ENCODE results near the gene AMBP. TPM values are rescaled to one million over a fixed set of nuclear protein-coding genes. Genes with fewer than 3 reads are reported as not detected.

Gene AMBP
- total and polyA plus RNA-seq, 2 experiments from 2014 or later: not detected

DNA sequence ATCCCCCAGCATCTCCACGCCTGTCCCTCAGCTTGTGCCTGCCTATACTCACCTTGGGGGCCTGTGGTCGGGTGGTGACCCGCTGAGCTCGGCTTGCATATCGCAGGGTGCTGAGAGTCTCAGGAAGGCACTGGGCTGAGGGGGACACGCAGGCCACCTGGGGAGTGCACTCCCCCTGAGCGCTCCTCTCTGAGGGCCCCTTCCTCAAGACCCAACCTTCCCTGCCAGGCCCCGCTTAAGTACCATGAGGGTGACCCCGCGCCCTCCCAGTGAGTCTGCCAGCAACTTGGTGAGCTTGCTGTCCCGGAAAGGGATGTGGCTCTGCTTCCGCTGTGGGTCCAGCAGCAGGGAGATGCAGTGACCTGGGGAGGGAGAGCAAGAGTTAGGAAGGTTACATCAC is 16.9 kb upstream of the AMBP start:
- H3K9me2 ChIP-seq (ENCODE audit: insufficient read depth): no peaks in the 10 kb centered on the region
- no peak overlapping the region for H3K9ac ChIP-seq
- in situ Hi-C loops (cut with MboI): no loop called here
- H2AFZ ChIP-seq: no peak overlapping the region
- DNase-seq: no peak
- no peak overlapping the region for H3K4me2 ChIP-seq (ENCODE audit: unreplicated experiment)
- no peak overlapping the region for H3K4me3 ChIP-seq
- no peaks in the 10 kb centered on the region for H3K4me1 ChIP-seq (ENCODE audit: insufficient read depth)
- no peaks in the 10 kb centered on the region for H4K20me1 ChIP-seq (ENCODE audit: insufficient read depth)
- H3K27me3 ChIP-seq (replicated peaks; ENCODE audit: insufficient read depth): no peaks in the 10 kb centered on the region; the same call in 1 of the 2 replicates
- WGBS, 2 experiments (ENCODE audit: low coverage in 1 of 2, low lambda C conversion rate in 2 of 2, missing lambda C conversion rate in 2 of 2): 87 to 88% methylated on average over 12 of the region's 12 CpGs
- TF ChIP-seq EZH2 (IDR thresholded peaks at IDR 0.05; ENCODE audit: insufficient read depth, poor library complexity, severe bottlenecking) (no peak), EZH2phosphoT487 (IDR thresholded peaks at IDR 0.05; ENCODE audit: insufficient read depth, low read depth) (no peak)
- no peaks in the 10 kb centered on the region for H3K9me3 ChIP-seq (ENCODE audit: low read depth)
- H3K36me3 ChIP-seq (ENCODE audit: low read depth): no peaks in the 10 kb centered on the region
- no peaks in the 10 kb centered on the region for H3F3A ChIP-seq (ENCODE audit: insufficient read depth)
- no peak overlapping the region for H3K27ac ChIP-seq
- H3K79me2 ChIP-seq (ENCODE audit: insufficient read depth): no peaks in the 10 kb centered on the region

GRCh38 chr9:114093761-114094505 is 15.8 kb upstream of the AMBP start:
- no peaks in the 10 kb centered on the region for H3F3A ChIP-seq (ENCODE audit: insufficient read depth)
- H3K9me2 ChIP-seq (ENCODE audit: insufficient read depth): no peaks in the 10 kb centered on the region
- H2AFZ ChIP-seq: no peak overlapping the region
- no peak overlapping the region for H3K27ac ChIP-seq
- H3K36me3 ChIP-seq (ENCODE audit: low read depth): no peaks in the 10 kb centered on the region
- H3K9me3 ChIP-seq (ENCODE audit: low read depth): no peaks in the 10 kb centered on the region
- no peaks in the 10 kb centered on the region for H4K20me1 ChIP-seq (ENCODE audit: insufficient read depth)
- no peak overlapping the region for H3K4me2 ChIP-seq (ENCODE audit: unreplicated experiment)
- H3K4me3 ChIP-seq: no peak overlapping the region
- H3K79me2 ChIP-seq (ENCODE audit: insufficient read depth): no peaks in the 10 kb centered on the region
- DNase-seq: no peak
- H3K27me3 ChIP-seq (replicated peaks; ENCODE audit: insufficient read depth): no peaks in the 10 kb centered on the region; the same call in 1 of the 2 replicates
- no peaks in the 10 kb centered on the region for H3K4me1 ChIP-seq (ENCODE audit: insufficient read depth)
- TF ChIP-seq EZH2 (IDR thresholded peaks at IDR 0.05; ENCODE audit: insufficient read depth, poor library complexity, severe bottlenecking) (no peak), EZH2phosphoT487 (IDR thresholded peaks at IDR 0.05; ENCODE audit: insufficient read depth, low read depth) (no peak)
- no peak overlapping the region for H3K9ac ChIP-seq
- WGBS, 2 experiments (ENCODE audit: low coverage in 1 of 2, low lambda C conversion rate in 2 of 2, missing lambda C conversion rate in 2 of 2): 76 to 81% methylated on average over 9 of the region's 9 CpGs
- in situ Hi-C loops (cut with MboI): no loop called here

GRCh38 chr9:114093031-114093471 is 15.0 kb upstream of the AMBP start:
- no peaks in the 10 kb centered on the region for H3K4me1 ChIP-seq (ENCODE audit: insufficient read depth)
- H3K27ac ChIP-seq: no peak overlapping the region
- no peak overlapping the region for H2AFZ ChIP-seq
- no peak for DNase-seq
- in situ Hi-C loops (cut with MboI): no loop called here
- H3K9me3 ChIP-seq (ENCODE audit: low read depth): no peaks in the 10 kb centered on the region
- no peaks in the 10 kb centered on the region for H3K79me2 ChIP-seq (ENCODE audit: insufficient read depth)
- no peaks in the 10 kb centered on the region for H3F3A ChIP-seq (ENCODE audit: insufficient read depth)
- no peak overlapping the region for H3K4me3 ChIP-seq
- TF ChIP-seq EZH2 (IDR thresholded peaks at IDR 0.05; ENCODE audit: insufficient read depth, poor library complexity, severe bottlenecking): no peak
- no peak for TF ChIP-seq EZH2phosphoT487 (IDR thresholded peaks at IDR 0.05; ENCODE audit: insufficient read depth, low read depth)
- H3K9me2 ChIP-seq (ENCODE audit: insufficient read depth): no peaks in the 10 kb centered on the region
- H3K4me2 ChIP-seq (ENCODE audit: unreplicated experiment): no peak overlapping the region
- H3K27me3 ChIP-seq (replicated peaks; ENCODE audit: insufficient read depth): no peaks in the 10 kb centered on the region; the same call in 1 of the 2 replicates
- WGBS, 2 experiments (ENCODE audit: low coverage in 1 of 2, low lambda C conversion rate in 2 of 2, missing lambda C conversion rate in 2 of 2): 56 to 58% methylated on average over 4 of the region's 4 CpGs
- no peaks in the 10 kb centered on the region for H4K20me1 ChIP-seq (ENCODE audit: insufficient read depth)
- H3K9ac ChIP-seq: no peak overlapping the region
- no peaks in the 10 kb centered on the region for H3K36me3 ChIP-seq (ENCODE audit: low read depth)

GRCh38 chr9:114092336-114092735 is 14.2 kb upstream of the AMBP start:
- H3K4me3 ChIP-seq: no peak overlapping the region
- H3K36me3 ChIP-seq (ENCODE audit: low read depth): no peaks in the 10 kb centered on the region
- 83 to 89% methylated on average over 4 of the region's 4 CpGs for WGBS, 2 experiments (ENCODE audit: low coverage in 1 of 2, low lambda C conversion rate in 2 of 2, missing lambda C conversion rate in 2 of 2)
- H3K4me1 ChIP-seq (ENCODE audit: insufficient read depth): no peaks in the 10 kb centered on the region
- no peak overlapping the region for H3K9ac ChIP-seq
- no peak overlapping the region for H2AFZ ChIP-seq
- no peak overlapping the region for H3K27ac ChIP-seq
- no peaks in the 10 kb centered on the region for H3K79me2 ChIP-seq (ENCODE audit: insufficient read depth)
- H3K27me3 ChIP-seq (replicated peaks; ENCODE audit: insufficient read depth): no peaks in the 10 kb centered on the region
- H3K9me3 ChIP-seq (ENCODE audit: low read depth): no peaks in the 10 kb centered on the region
- no peaks in the 10 kb centered on the region for H3K9me2 ChIP-seq (ENCODE audit: insufficient read depth)
- no peak overlapping the region for H3K4me2 ChIP-seq (ENCODE audit: unreplicated experiment)
- TF ChIP-seq EZH2 (IDR thresholded peaks at IDR 0.05; ENCODE audit: insufficient read depth, poor library complexity, severe bottlenecking) (no peak), EZH2phosphoT487 (IDR thresholded peaks at IDR 0.05; ENCODE audit: insufficient read depth, low read depth) (no peak)
- no peaks in the 10 kb centered on the region for H4K20me1 ChIP-seq (ENCODE audit: insufficient read depth)
- H3F3A ChIP-seq (ENCODE audit: insufficient read depth): no peaks in the 10 kb centered on the region
- in situ Hi-C loops (cut with MboI): no loop called here
- no peak for DNase-seq
